ENCODE data around the gene AMH.

Gene AMH

GRCh38 chr19:2251106-2252054 is 2.3 kb downstream of the AMH start:
- DNase-seq = no peak

GRCh38 chr19:2252055-2252796 is 3.1 kb downstream of the AMH start:
- DNase-seq = no peak

GRCh38 chr19:2252797-2253105 is 3.6 kb downstream of the AMH start:
- DNase-seq = no peak

GRCh38 chr19:2253106-2254063 is 4.3 kb downstream of the AMH start:
- peak; percentile 72 for DNase-seq

- DNase-seq = no peak
These were observed 5.1 kb downstream of the AMH start for GRCh38 chr19:2254064-2254872.

GRCh38 chr19:2255112-2255845 is 6.2 kb downstream of the AMH start:
- DNase-seq = no peak

GRCh38 chr19:2255982-2256685 is 7.0 kb downstream of the AMH start, which contains the start of gene JSRP1:
Gene JSRP1, minus strand, starts transcription at chr19:2256417. Its CDS starts 1,103 bp downstream, at chr19:2255314.
- DNase-seq = no peak

- no peak for DNase-seq
These were observed 10.2 kb downstream of the AMH start for GRCh38 chr19:2259336-2259735.

- peak; percentile 3 for DNase-seq
These were observed 11.2 kb downstream of the AMH start for GRCh38 chr19:2260341-2260805.

GRCh38 chr19:2261438-2262172 is 12.5 kb downstream of the AMH start:
- peak; percentile 74 for DNase-seq

GRCh38 chr19:2266183-2266993 is 17.3 kb downstream of the AMH start:
- peak; percentile 58 for DNase-seq

- no peak for DNase-seq
These were observed 19.3 kb downstream of the AMH start for GRCh38 chr19:2268480-2268830.

GRCh38 chr19:2268861-2269243 is 19.7 kb downstream of the AMH start:
- DNase-seq = no peak

GRCh38 chr19:2269244-2270156 is 20.4 kb downstream of the AMH start:
- DNase-seq = peak; percentile 98

GRCh38 chr19:2270157-2270422 is 21.0 kb downstream of the AMH start:
- DNase-seq = peak; percentile 55

- DNase-seq = peak; percentile 79
These were observed 21.5 kb downstream of the AMH start for GRCh38 chr19:2270423-2271233.
